DND-41 (cell line): Measurements from ENCODE around the gene DNAH14.

Experiments
- EZH2 ChIP-seq: IDR thresholded peaks from 3 replicates; pipeline ENCODE4 v1.6.1; 2012; ENCODE audit warnings: borderline replicate concordance, low read depth, mild to moderate bottlenecking, moderate library complexity, low read length, inconsistent platforms; ENCODE audit not compliant: severe bottlenecking
- TF ChIP-seq, protein P1 (sequence below): IDR thresholded peaks from 2 replicates; pipeline ENCODE4 v1.5.1; 2012; ENCODE audit warnings: borderline replicate concordance, low read length, moderate library complexity, mild to moderate bottlenecking; ENCODE audit not compliant: poor library complexity, severe bottlenecking; ENCODE audit errors: extremely low read depth

DNA sequence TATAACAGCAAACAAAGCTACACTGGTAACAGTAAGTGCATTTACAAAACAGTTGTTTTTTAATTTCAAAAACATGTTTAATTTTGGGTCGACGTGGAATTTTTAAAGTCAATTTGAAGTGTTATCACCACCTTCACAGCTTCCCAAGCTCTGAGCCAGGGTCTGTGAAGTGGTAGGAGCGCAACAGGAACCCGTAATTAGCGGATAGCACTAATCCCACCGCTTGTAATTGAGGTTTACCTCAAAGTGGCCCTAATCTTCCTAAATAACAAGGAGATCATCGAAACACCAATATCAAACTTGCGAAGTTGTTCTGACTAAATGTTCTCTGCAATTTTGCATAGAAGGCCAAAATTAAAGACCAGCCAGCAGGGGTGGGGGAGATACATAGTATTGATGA, 479.6 kb downstream of the DNAH14 start:
- TF ChIP-seq, protein P1, sequence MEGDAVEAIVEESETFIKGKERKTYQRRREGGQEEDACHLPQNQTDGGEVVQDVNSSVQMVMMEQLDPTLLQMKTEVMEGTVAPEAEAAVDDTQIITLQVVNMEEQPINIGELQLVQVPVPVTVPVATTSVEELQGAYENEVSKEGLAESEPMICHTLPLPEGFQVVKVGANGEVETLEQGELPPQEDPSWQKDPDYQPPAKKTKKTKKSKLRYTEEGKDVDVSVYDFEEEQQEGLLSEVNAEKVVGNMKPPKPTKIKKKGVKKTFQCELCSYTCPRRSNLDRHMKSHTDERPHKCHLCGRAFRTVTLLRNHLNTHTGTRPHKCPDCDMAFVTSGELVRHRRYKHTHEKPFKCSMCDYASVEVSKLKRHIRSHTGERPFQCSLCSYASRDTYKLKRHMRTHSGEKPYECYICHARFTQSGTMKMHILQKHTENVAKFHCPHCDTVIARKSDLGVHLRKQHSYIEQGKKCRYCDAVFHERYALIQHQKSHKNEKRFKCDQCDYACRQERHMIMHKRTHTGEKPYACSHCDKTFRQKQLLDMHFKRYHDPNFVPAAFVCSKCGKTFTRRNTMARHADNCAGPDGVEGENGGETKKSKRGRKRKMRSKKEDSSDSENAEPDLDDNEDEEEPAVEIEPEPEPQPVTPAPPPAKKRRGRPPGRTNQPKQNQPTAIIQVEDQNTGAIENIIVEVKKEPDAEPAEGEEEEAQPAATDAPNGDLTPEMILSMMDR: no peak
- TF ChIP-seq EZH2: no peak
